Vagina (tissue), 2 donors: ENCODE results near the gene CALCOCO2.
A peak's percentile ranks its signal among the peaks of the same experiment; 100 is the strongest.

Source experiments
- CTCF ChIP-seq, 3 experiments: fragments of 450-650 bp in 2 of 3; fragments of 200-600 bp in 1 of 3; sonication (generic) in 1 of 3; IDR thresholded peaks; one replicate each; pipeline ENCODE4 v1.5.1; 2017 to 2019; ENCODE audit warnings: antibody characterized with exemption in 3 of 3, mild to moderate bottlenecking in 2 of 3, moderate library complexity in 2 of 3
- POLR2AphosphoS5 ChIP-seq, 2 donors: sonication (generic); formaldehyde crosslinking; IDR thresholded peaks; one replicate each; pipeline ENCODE4 v1.9.0; 2017; ENCODE audit warnings: antibody characterized with exemption in 2 of 2, mild to moderate bottlenecking in 2 of 2, low read depth in 1 of 2; ENCODE audit not compliant: insufficient read depth in 1 of 2

GRCh38 chr17:48804936-48805411 is 25.9 kb upstream of the CALCOCO2 start:
- TF ChIP-seq CTCF (IDR thresholded peaks at IDR 0.05) (peak; percentile 76 to 81 (median 79)), POLR2AphosphoS5 (IDR thresholded peaks at IDR 0.05; ENCODE audit: insufficient read depth in 1 of 2, low read depth in 1 of 2) (no peak)
